H9 (cell line): ENCODE data around the gene BRD7. TPM values are rescaled to one million over a fixed set of nuclear protein-coding genes. Genes with fewer than 3 reads are reported as not detected.

Experiments used
- DNase-seq: peaks from one replicate; pipeline ENCODE4 v3.0.0-alpha.2; 2017
- H2AFZ ChIP-seq: one replicate; pipeline ENCODE4 v1.6.1; 2013; ENCODE audit warnings: mild to moderate bottlenecking, low read length, control low read depth, moderate library complexity
- H2AK5ac ChIP-seq: 2 replicates; pipeline ENCODE4 v1.6.1; 2013; ENCODE audit warnings: low read length, control low read depth, mixed read lengths; ENCODE audit not compliant: insufficient read length
- H2BK120ac ChIP-seq: one replicate; pipeline ENCODE4 v1.6.1; 2013; ENCODE audit warnings: low read depth, mild to moderate bottlenecking, low read length, control low read depth, inconsistent platforms; ENCODE audit not compliant: poor library complexity, severe bottlenecking
- H2BK12ac ChIP-seq: 2 replicates; pipeline ENCODE4 v1.6.1; 2013; ENCODE audit warnings: low read length, control low read depth, mixed read lengths, low read depth; ENCODE audit not compliant: insufficient read length
- H2BK15ac ChIP-seq: 2 replicates; pipeline ENCODE4 v1.6.1; 2013; ENCODE audit warnings: low read depth, low read length, control low read depth
- H2BK20ac ChIP-seq: one replicate; pipeline ENCODE4 v1.6.1; 2013; ENCODE audit warnings: low read depth, mild to moderate bottlenecking, low read length, control low read depth, inconsistent platforms; ENCODE audit not compliant: poor library complexity, severe bottlenecking
- H2BK5ac ChIP-seq: 2 replicates; pipeline ENCODE4 v1.6.1; 2013; ENCODE audit warnings: low read length, control low read depth, mixed read lengths; ENCODE audit not compliant: insufficient read length
- H3K14ac ChIP-seq: 2 replicates; pipeline ENCODE4 v1.6.1; 2013; ENCODE audit warnings: low read length, control low read depth; ENCODE audit not compliant: insufficient read depth
- H3K18ac ChIP-seq: 2 replicates; pipeline ENCODE4 v1.6.1; 2013; ENCODE audit warnings: low read depth, mild to moderate bottlenecking, mixed read lengths, low read length, control low read depth; ENCODE audit not compliant: insufficient read length
- H3K23ac ChIP-seq: 2 replicates; pipeline ENCODE4 v1.6.1; 2013; ENCODE audit warnings: low read length, control low read depth, mixed read lengths, low read depth; ENCODE audit not compliant: insufficient read length
- H3K23me2 ChIP-seq: 2 replicates; pipeline ENCODE4 v1.6.1; 2013; ENCODE audit warnings: low read depth, mild to moderate bottlenecking, mixed read lengths, low read length, control low read depth; ENCODE audit not compliant: insufficient read length, poor library complexity, severe bottlenecking
- H3K27ac ChIP-seq: 2 replicates; pipeline ENCODE4 v1.5.1; 2013; ENCODE audit warnings: low read length, control low read depth, mixed read lengths, low read depth; ENCODE audit not compliant: insufficient read length
- H3K27me3 ChIP-seq: 2 replicates; pipeline ENCODE4 v1.6.1; 2013; ENCODE audit warnings: low read length, control low read depth, inconsistent platforms; ENCODE audit not compliant: insufficient read depth
- H3K4ac ChIP-seq: 2 replicates; pipeline ENCODE4 v1.6.1; 2013; ENCODE audit warnings: low read depth, mild to moderate bottlenecking, control low read depth, inconsistent platforms, low read length, moderate library complexity
- H3K4me1 ChIP-seq: 2 replicates; pipeline ENCODE4 v1.6.1; 2013; ENCODE audit warnings: low read length, control low read depth, inconsistent platforms; ENCODE audit not compliant: insufficient read depth
- H3K4me2 ChIP-seq: 2 replicates; pipeline ENCODE4 v1.6.1; 2013; ENCODE audit warnings: low read length, control low read depth, mixed read lengths; ENCODE audit not compliant: insufficient read length, insufficient read depth
- H3K56ac ChIP-seq: 2 replicates; pipeline ENCODE4 v1.6.1; 2013; ENCODE audit warnings: low read depth, mild to moderate bottlenecking, mixed read lengths, low read length, control low read depth; ENCODE audit not compliant: insufficient read length
- H3K79me1 ChIP-seq: 2 replicates; pipeline ENCODE4 v1.6.1; 2013; ENCODE audit warnings: low read depth, mild to moderate bottlenecking, moderate library complexity, low read length, control low read depth, inconsistent platforms; ENCODE audit not compliant: insufficient read depth, poor library complexity, severe bottlenecking
- H3K79me2 ChIP-seq: 2 replicates; pipeline ENCODE4 v1.6.1; 2013; ENCODE audit warnings: low read length, control low read depth, inconsistent platforms; ENCODE audit not compliant: insufficient read depth
- H3K9ac ChIP-seq: 2 replicates; pipeline ENCODE4 v1.6.1; 2013; ENCODE audit warnings: low read length, control low read depth, mixed read lengths; ENCODE audit not compliant: insufficient read length; ENCODE audit errors: extremely low read depth
- H3K9me3 ChIP-seq: one replicate; pipeline ENCODE4 v1.6.1; 2013; ENCODE audit warnings: low read depth, low read length, inconsistent platforms; ENCODE audit not compliant: control insufficient read depth
- H3T11ph ChIP-seq: one replicate; pipeline ENCODE4 v1.6.1; 2013; ENCODE audit warnings: mild to moderate bottlenecking, low read length, control low read depth, inconsistent platforms
- H4K20me1 ChIP-seq: one replicate; pipeline ENCODE4 v1.6.1; 2013; ENCODE audit not compliant: control insufficient read depth, insufficient read length, insufficient read depth
- H4K5ac ChIP-seq: 2 replicates; pipeline ENCODE4 v1.6.1; 2013; ENCODE audit warnings: low read depth, mild to moderate bottlenecking, mixed read lengths, low read length, control low read depth; ENCODE audit not compliant: insufficient read length
- H4K8ac ChIP-seq: replicated peaks from 2 replicates; pipeline ENCODE4 v1.6.1; 2013; ENCODE audit warnings: low read length, control low read depth, mixed read lengths, low read depth; ENCODE audit not compliant: insufficient read length
- H4K91ac ChIP-seq: 2 replicates; pipeline ENCODE4 v1.6.1; 2013; ENCODE audit warnings: low read depth, mild to moderate bottlenecking, moderate library complexity, mixed read lengths, low read length, control low read depth; ENCODE audit not compliant: insufficient read length
- H3K27ac Mint-ChIP-seq, 3 experiments: 2 replicates in 2 of 3; 3 replicates in 1 of 3; pipeline ENCODE4 v1.8.0; 2020 to 2021; ENCODE audit warnings: mixed read lengths in 3 of 3, mild to moderate bottlenecking in 1 of 3, moderate library complexity in 1 of 3
- H3K27me3 Mint-ChIP-seq: 2 replicates; pipeline ENCODE4 v1.8.0; 2021; ENCODE audit warnings: low read depth, mild to moderate bottlenecking, moderate library complexity, mixed read lengths
- H3K36me3 Mint-ChIP-seq, 3 experiments: 2 replicates in 2 of 3; 3 replicates in 1 of 3; pipeline ENCODE4 v1.8.0; 2020 to 2021; ENCODE audit warnings: low read depth in 3 of 3, mixed read lengths in 3 of 3; ENCODE audit not compliant: insufficient read depth in 1 of 3
- H3K4me1 Mint-ChIP-seq, 2 experiments: 2 replicates each; pipeline ENCODE4 v1.8.0; 2020; ENCODE audit warnings: mixed read lengths in 2 of 2
- H3K4me3 Mint-ChIP-seq, 2 experiments: 2 replicates in 1 of 2; 3 replicates in 1 of 2; pipeline ENCODE4 v1.8.0; 2020 to 2021; ENCODE audit warnings: mild to moderate bottlenecking in 2 of 2, mixed read lengths in 2 of 2, moderate library complexity in 1 of 2
- H3K9me3 Mint-ChIP-seq, 2 experiments: 2 replicates in 1 of 2; 3 replicates in 1 of 2; pipeline ENCODE4 v1.8.0; 2020; ENCODE audit warnings: mild to moderate bottlenecking in 2 of 2, mixed read lengths in 2 of 2, moderate library complexity in 1 of 2
- WGBS: extraction: QIAGEN DNeasy Blood & Tissue Kit; methylation state at CpG from one replicate; pipeline ENCODE4 v1.1.7; 2013; ENCODE audit warnings: missing lambda C conversion rate, low lambda C conversion rate, mixed read lengths; ENCODE audit not compliant: insufficient read length; ENCODE audit errors: extremely low coverage; 5-methylcytosine and 5-hydroxymethylcytosine counted together
- total RNA-seq: library from RNA; stranded (reverse); gene quantifications from 2 replicates; pipeline ENCODE4 v1.2.1, GENCODE V29; 2021
- TF ChIP-seq, protein P1 (sequence below): fragments of 200-600 bp; sonication (generic); conservative IDR thresholded peaks from 3 replicates; pipeline ENCODE4 v1.8.0; 2021; ENCODE audit warnings: antibody characterized with exemption, mild to moderate bottlenecking

BRD7 gene
- total RNA-seq, 1 experiment from 2014 or later = 112 TPM

DNA sequence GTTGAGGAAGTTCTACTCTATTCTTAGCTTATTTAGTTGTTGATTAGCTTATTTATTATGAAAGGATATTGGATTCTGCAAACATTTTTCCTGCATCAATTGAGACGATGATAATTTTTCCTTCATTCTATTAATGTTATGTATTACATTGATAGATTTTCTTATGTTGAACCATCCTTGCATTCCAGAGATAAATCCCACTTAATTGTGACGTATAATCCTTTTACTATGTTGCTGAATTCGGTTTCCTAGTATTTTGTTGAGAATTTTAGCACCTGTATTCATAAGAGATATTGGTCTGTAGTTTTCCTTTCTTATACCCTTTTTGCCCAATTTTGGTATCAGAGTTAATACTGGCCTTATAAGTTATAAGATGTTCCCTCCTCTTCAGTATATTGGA is 47.6 kb upstream of the BRD7 start:
- Histone ChIP-seq H3K23me2 (no peaks in the 10 kb centered on the region), H2BK5ac (no peak overlapping the region), H4K8ac (no peak overlapping the region), H3K79me1 (no peaks in the 10 kb centered on the region), H3K27me3 (no peaks in the 10 kb centered on the region), H2BK120ac (no peak overlapping the region), H3K9ac (no peak overlapping the region), H3K18ac (no peak overlapping the region), H2AK5ac (no peak overlapping the region), H3K4me1 (no peaks in the 10 kb centered on the region), H3K27ac (no peak overlapping the region), H4K5ac (no peak overlapping the region), H3K23ac (no peak overlapping the region), H3K56ac (no peak overlapping the region), H3K14ac (no peak overlapping the region), H3K4ac (no peak overlapping the region), H4K20me1 (no peaks in the 10 kb centered on the region), H4K91ac (no peak overlapping the region), H3T11ph (no peak overlapping the region), H2BK12ac (no peak overlapping the region), H2BK15ac (no peak overlapping the region), H3K9me3 (peaks cover 5% of the 10 kb centered on the region), H3K4me2 (no peak overlapping the region), H2BK20ac (no peak overlapping the region), H3K79me2 (no peaks in the 10 kb centered on the region), H2AFZ (no peak overlapping the region)
- TF ChIP-seq, protein P1, sequence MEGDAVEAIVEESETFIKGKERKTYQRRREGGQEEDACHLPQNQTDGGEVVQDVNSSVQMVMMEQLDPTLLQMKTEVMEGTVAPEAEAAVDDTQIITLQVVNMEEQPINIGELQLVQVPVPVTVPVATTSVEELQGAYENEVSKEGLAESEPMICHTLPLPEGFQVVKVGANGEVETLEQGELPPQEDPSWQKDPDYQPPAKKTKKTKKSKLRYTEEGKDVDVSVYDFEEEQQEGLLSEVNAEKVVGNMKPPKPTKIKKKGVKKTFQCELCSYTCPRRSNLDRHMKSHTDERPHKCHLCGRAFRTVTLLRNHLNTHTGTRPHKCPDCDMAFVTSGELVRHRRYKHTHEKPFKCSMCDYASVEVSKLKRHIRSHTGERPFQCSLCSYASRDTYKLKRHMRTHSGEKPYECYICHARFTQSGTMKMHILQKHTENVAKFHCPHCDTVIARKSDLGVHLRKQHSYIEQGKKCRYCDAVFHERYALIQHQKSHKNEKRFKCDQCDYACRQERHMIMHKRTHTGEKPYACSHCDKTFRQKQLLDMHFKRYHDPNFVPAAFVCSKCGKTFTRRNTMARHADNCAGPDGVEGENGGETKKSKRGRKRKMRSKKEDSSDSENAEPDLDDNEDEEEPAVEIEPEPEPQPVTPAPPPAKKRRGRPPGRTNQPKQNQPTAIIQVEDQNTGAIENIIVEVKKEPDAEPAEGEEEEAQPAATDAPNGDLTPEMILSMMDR = no peak
- DNase-seq = no peak
- WGBS = no CpG with 5 or more reads among the region's 3 CpGs
- no peaks in the 10 kb centered on the region for H3K4me1 Mint-ChIP-seq
- H3K27ac Mint-ChIP-seq = no peak overlapping the region
- no peak overlapping the region for H3K4me3 Mint-ChIP-seq
- H3K36me3 Mint-ChIP-seq = peaks cover 9 to 22% (median 12%) of the 10 kb centered on the region in 3 experiments; a peak in 6 of 7 replicates
- peaks cover 49 to 55% of the 10 kb centered on the region in 2 experiments for H3K9me3 Mint-ChIP-seq
- H3K27me3 Mint-ChIP-seq = peaks cover 6% of the 10 kb centered on the region
